PFSK-1 (cell line): Measurements from ENCODE around the gene ACD.

Source experiments
- FOXP2 ChIP-seq: optimal IDR thresholded peaks from 2 replicates; pipeline ENCODE3; 2011; ENCODE audit warnings: borderline replicate concordance, control low read depth, inconsistent platforms; ENCODE audit not compliant: insufficient read depth; ENCODE audit errors: extremely low read length, extremely low read depth
- POLR2AphosphoS5 ChIP-seq: IDR thresholded peaks from 2 replicates; pipeline ENCODE4 v1.6.1; 2012; ENCODE audit warnings: low read depth, mild to moderate bottlenecking, control low read depth, low read length, moderate library complexity
- REST ChIP-seq, 2 experiments: IDR thresholded peaks; 2 replicates each; pipeline versions ENCODE4 v1.6.1 to v1.8.0; 2011 to 2012; ENCODE audit warnings: low read depth in 2 of 2, low read length in 2 of 2, control low read depth in 1 of 2, inconsistent platforms in 1 of 2, mild to moderate bottlenecking in 1 of 2, moderate library complexity in 1 of 2; ENCODE audit not compliant: insufficient read depth in 1 of 2
- SIN3A ChIP-seq: IDR thresholded peaks from 2 replicates; pipeline ENCODE4 v1.6.1; 2012; ENCODE audit warnings: mild to moderate bottlenecking, low read length, moderate library complexity, borderline replicate concordance; ENCODE audit not compliant: insufficient read depth
- TAF1 ChIP-seq: IDR thresholded peaks from 2 replicates; pipeline ENCODE4 v1.6.1; 2012; ENCODE audit warnings: low read length, control low read depth, borderline replicate concordance; ENCODE audit not compliant: insufficient read depth

- no peak for TF ChIP-seq SIN3A
- TF ChIP-seq POLR2AphosphoS5, result no peak
- TF ChIP-seq TAF1, result no peak
- no peak for TF ChIP-seq FOXP2
- no peak for TF ChIP-seq REST (IDR thresholded peaks at IDR 0.05; ENCODE audit: insufficient read depth in 1 of 2, low read depth in 2 of 2, low read length in 2 of 2)
These were observed 2.0 kb upstream of the ACD start for GRCh38 chr16:67661886-67662652.
